ENCODE results near the gene WSB1. TPM values are rescaled to one million over a fixed set of nuclear protein-coding genes. Genes with fewer than 3 reads are reported as not detected.

Gene WSB1
- total and polyA plus RNA-seq, 10 of the 15 experiments (the other 5 are each of a cell fraction or from before 2014, with no cell fraction given): 26.6 to 458 (median 101) TPM

- DNase-seq (ENCODE audit: low read depth, low spot score) (no peak), ATAC-seq (no peak), FAIRE-seq (no peak)
- Histone ChIP-seq H3K9me3 (replicated peaks; ENCODE audit: control insufficient read depth, insufficient read depth, low read length) (no peaks in the 10 kb centered on the region; the same call in 2 of the 3 replicates), H3K27ac (ENCODE audit: control insufficient read depth, insufficient read depth) (no peak overlapping the region), H4K20me1 (ENCODE audit: control insufficient read depth, insufficient read depth) (no peaks in the 10 kb centered on the region), H3K4me2 (ENCODE audit: control insufficient read depth, insufficient read depth) (no peak overlapping the region), H3K9ac (ENCODE audit: control insufficient read depth, insufficient read depth, low read length) (no peak overlapping the region), H2AFZ (ENCODE audit: control insufficient read depth, low read depth, low read length) (no peak overlapping the region), H3K27me3 (replicated peaks in 1 of 2; ENCODE audit: control insufficient read depth in 2 of 2, insufficient read depth in 2 of 2, low read length in 1 of 2) (no peaks in the 10 kb centered on the region; a peak in 1 of 4 replicates), H3K4me1 (ENCODE audit: control insufficient read depth, insufficient read depth, low read length) (no peaks in the 10 kb centered on the region), H3K4me3 (no peak overlapping the region), H3K36me3 (ENCODE audit: control insufficient read depth in 2 of 2, insufficient read depth in 2 of 2, low read length in 1 of 2) (no peaks in the 10 kb centered on the region), H3K79me2 (ENCODE audit: control insufficient read depth, insufficient read depth, low read length) (no peaks in the 10 kb centered on the region)
- in situ Hi-C loops (cut with MboI) (no loop called here), intact Hi-C loops (cut with micrococcal nuclease; ENCODE audit: unreplicated experiment) (no loop called here)
- POLR2A ChIA-PET: interaction anchor here (0.8 kb wide), 1 partner anchor 28 kb away, joined by 7 read pairs; no protein-coding TSS in a partner anchor
- 36% methylated on average over 4 of the region's 4 CpGs for WGBS (ENCODE audit: insufficient coverage, insufficient replicate concordance, low lambda C conversion rate, missing lambda C conversion rate)
- SMC1A ChIA-PET (ENCODE audit: uncharacterized antibody, unreplicated experiment): interaction anchor here (0.9 kb wide), 1 partner anchor 12 kb away, joined by 3 read pairs; no protein-coding TSS in a partner anchor
- BruUV-seq (replicated peaks): no TSS peak
- no peak for TF ChIP-seq GABPA (IDR thresholded peaks at IDR 0.05; ENCODE audit: low read depth)
- CTCF ChIA-PET: interaction anchor here (1.8 kb wide), 2 partner anchors 20 to 60 kb away, joined by 4 to 6 read pairs; no protein-coding TSS in a partner anchor
- RAD21 ChIA-PET (ENCODE audit: unreplicated experiment): interaction anchor here (1.5 kb wide), 1 partner anchor 21 kb away, joined by 3 read pairs; no protein-coding TSS in a partner anchor
These were observed 36.9 kb upstream of the WSB1 start for GRCh38 chr17:27257031-27257357.

GRCh38 chr17:27259356-27259755, 34.6 kb upstream of the WSB1 start:
- ChIA-PET SMC1A (ENCODE audit: uncharacterized antibody, unreplicated experiment) (interaction anchor here (1.0 kb wide), 1 partner anchor 10 kb away, joined by 4 read pairs; no protein-coding TSS in a partner anchor), CTCF (interaction anchor here (1.1 to 2.8 kb wide), 4 partner anchors 10 to 44 kb away, joined by 3 to 11 read pairs (median 4); no protein-coding TSS in a partner anchor)
- 84% methylated on average over 4 of the region's 4 CpGs for WGBS (ENCODE audit: insufficient coverage, insufficient replicate concordance, low lambda C conversion rate, missing lambda C conversion rate)
- TF ChIP-seq ASH2L (IDR thresholded peaks at IDR 0.05; ENCODE audit: borderline replicate concordance, low read depth): no peak
- TF ChIP-seq HDAC2 (IDR thresholded peaks at IDR 0.05): no peak
- TF ChIP-seq BCLAF1 (IDR thresholded peaks at IDR 0.05): no peak
- TF ChIP-seq PAX8 (IDR thresholded peaks at IDR 0.05): no peak
- TF ChIP-seq EGR1 (IDR thresholded peaks at IDR 0.05; ENCODE audit: borderline replicate concordance in 1 of 2, low read depth in 2 of 2, low read length in 2 of 2): no peak
- no peak for TF ChIP-seq ATF2 (IDR thresholded peaks at IDR 0.05; ENCODE audit: low read length)
- TF ChIP-seq CEBPB (IDR thresholded peaks at IDR 0.05; ENCODE audit: borderline replicate concordance in 1 of 2, low read depth in 2 of 2, low read length in 2 of 2): no peak
- TF ChIP-seq NFIC (IDR thresholded peaks at IDR 0.05; ENCODE audit: low read depth, low read length): no peak
- no peak for TF ChIP-seq BCL11A (IDR thresholded peaks at IDR 0.05; ENCODE audit: low read depth, low read length)
- TF ChIP-seq MXI1 (IDR thresholded peaks at IDR 0.05; ENCODE audit: low read depth, low read length): no peak
- TF ChIP-seq ESRRA (IDR thresholded peaks at IDR 0.05; ENCODE audit: low read length): no peak
- TF ChIP-seq CHD1 (IDR thresholded peaks at IDR 0.05; ENCODE audit: low read depth, low read length): no peak
- TF ChIP-seq EED (IDR thresholded peaks at IDR 0.05; ENCODE audit: low read depth): no peak
- no peak for TF ChIP-seq HDAC6 (IDR thresholded peaks at IDR 0.05; ENCODE audit: unreplicated experiment)

More at GRCh38 chr17:27259356-27259755, 34.6 kb upstream of the WSB1 start:
- H4K20me1 ChIP-seq (ENCODE audit: control insufficient read depth, insufficient read depth): no peaks in the 10 kb centered on the region
- intact Hi-C loops (cut with micrococcal nuclease; ENCODE audit: unreplicated experiment): no loop called here
- no peak overlapping the region for H3K27ac ChIP-seq (ENCODE audit: control insufficient read depth, insufficient read depth)
- H3K27me3 ChIP-seq (replicated peaks in 1 of 2; ENCODE audit: control insufficient read depth in 2 of 2, insufficient read depth in 2 of 2, low read length in 1 of 2): no peaks in the 10 kb centered on the region; a peak in 1 of 4 replicates
- POLR2A ChIA-PET: no interaction called here
- H3K79me2 ChIP-seq (ENCODE audit: control insufficient read depth, insufficient read depth, low read length): no peaks in the 10 kb centered on the region
- no peak overlapping the region for H2AFZ ChIP-seq (ENCODE audit: control insufficient read depth, low read depth, low read length)
- H3K4me3 ChIP-seq: no peak overlapping the region
- H3K9ac ChIP-seq (ENCODE audit: control insufficient read depth, insufficient read depth, low read length): no peak overlapping the region
- DNase-seq (ENCODE audit: low read depth, low spot score): no peak
- no peaks in the 10 kb centered on the region for H3K4me1 ChIP-seq (ENCODE audit: control insufficient read depth, insufficient read depth, low read length)
- BruUV-seq (replicated peaks): no TSS peak
- no peaks in the 10 kb centered on the region for H3K9me3 ChIP-seq (replicated peaks; ENCODE audit: control insufficient read depth, insufficient read depth, low read length)
- no peak for FAIRE-seq
- H3K4me2 ChIP-seq (ENCODE audit: control insufficient read depth, insufficient read depth): no peak overlapping the region
- in situ Hi-C loops (cut with MboI): no loop called here
- RAD21 ChIA-PET (ENCODE audit: unreplicated experiment): no interaction called here
- ATAC-seq: no peak
- no peaks in the 10 kb centered on the region for H3K36me3 ChIP-seq (ENCODE audit: control insufficient read depth in 2 of 2, insufficient read depth in 2 of 2, low read length in 1 of 2)

All from GM12878 (cell line).